NCI-H748 (cell line): ENCODE data around the gene VTI1A.

ENCODE experiments used
- DNase-seq: peaks from one replicate; lab custom pipeline; 2025; ENCODE audit not compliant: unreplicated experiment; lab: John Stamatoyannopoulos, UW

The VTI1A gene

GRCh38 chr10:112503643-112504042 lies 56.6 kb downstream of the VTI1A start:
- no peak for DNase-seq

GRCh38 chr10:112507046-112507445 lies 60.0 kb downstream of the VTI1A start:
- DNase-seq: no peak

GRCh38 chr10:112507988-112508387 lies 61.0 kb downstream of the VTI1A start:
- DNase-seq: no peak

GRCh38 chr10:112509558-112510291 lies 62.7 kb downstream of the VTI1A start:
- no peak for DNase-seq

- no peak for DNase-seq
These were observed 63.4 kb downstream of the VTI1A start for GRCh38 chr10:112510384-112510783.

- DNase-seq: no peak
These were observed 65.3 kb downstream of the VTI1A start for GRCh38 chr10:112512294-112512693.

- no peak for DNase-seq
These were observed 68.1 kb downstream of the VTI1A start for GRCh38 chr10:112515126-112515525.

- no peak for DNase-seq
These were observed 68.8 kb downstream of the VTI1A start for GRCh38 chr10:112515852-112516251.

- DNase-seq: no peak
These were observed 70.4 kb downstream of the VTI1A start for GRCh38 chr10:112517451-112517862.

GRCh38 chr10:112519133-112519761 lies 72.2 kb downstream of the VTI1A start:
- DNase-seq: no peak

GRCh38 chr10:112520914-112521313 lies 73.9 kb downstream of the VTI1A start:
- no peak for DNase-seq

GRCh38 chr10:112524641-112525040 lies 77.6 kb downstream of the VTI1A start:
- no peak for DNase-seq

GRCh38 chr10:112525200-112525599 lies 78.2 kb downstream of the VTI1A start:
- no peak for DNase-seq

GRCh38 chr10:112526139-112526538 lies 79.1 kb downstream of the VTI1A start:
- no peak for DNase-seq

- no peak for DNase-seq
These were observed 79.9 kb downstream of the VTI1A start for GRCh38 chr10:112526906-112527305.

- no peak for DNase-seq
These were observed 81.2 kb downstream of the VTI1A start for GRCh38 chr10:112528235-112528634.

- DNase-seq: no peak
These were observed 84.4 kb downstream of the VTI1A start for GRCh38 chr10:112531421-112531820.

- DNase-seq: no peak
These were observed 85.2 kb downstream of the VTI1A start for GRCh38 chr10:112532189-112532588.

- DNase-seq: no peak
These were observed 85.9 kb downstream of the VTI1A start for GRCh38 chr10:112532956-112533355.

GRCh38 chr10:112533916-112534315 lies 86.9 kb downstream of the VTI1A start:
- DNase-seq: no peak

GRCh38 chr10:112535531-112535951 lies 88.5 kb downstream of the VTI1A start:
- DNase-seq: no peak

- no peak for DNase-seq
These were observed 89.6 kb downstream of the VTI1A start for GRCh38 chr10:112536663-112537062.

- no peak for DNase-seq
These were observed 91.2 kb downstream of the VTI1A start for GRCh38 chr10:112538168-112538567.
